ENCODE data around the gene DNASE2B. TPM values are rescaled to one million over a fixed set of nuclear protein-coding genes. Genes with fewer than 3 reads are reported as not detected.

The DNASE2B gene
- total RNA-seq, 4 donors from 2014 or later: 1.3 to 32.3 (median 1.5) TPM; not detected in 1

- no peak for TF ChIP-seq CTCF (IDR thresholded peaks at IDR 0.05; ENCODE audit: low read depth)
Measured at GRCh38 chr1:84356881-84357280, 41.4 kb upstream of the DNASE2B start.

GRCh38 chr1:84358695-84359094, 39.6 kb upstream of the DNASE2B start:
- TF ChIP-seq CTCF (IDR thresholded peaks at IDR 0.05; ENCODE audit: low read depth): no peak

GRCh38 chr1:84360316-84360715, 38.0 kb upstream of the DNASE2B start:
- TF ChIP-seq CTCF (IDR thresholded peaks at IDR 0.05; ENCODE audit: low read depth): no peak

GRCh38 chr1:84361796-84362195, 36.5 kb upstream of the DNASE2B start:
- no peak for TF ChIP-seq CTCF (IDR thresholded peaks at IDR 0.05; ENCODE audit: low read depth)

- no peak for TF ChIP-seq CTCF (IDR thresholded peaks at IDR 0.05; ENCODE audit: low read depth)
Measured at GRCh38 chr1:84363019-84363418, 35.3 kb upstream of the DNASE2B start.

GRCh38 chr1:84363622-84364021, 34.7 kb upstream of the DNASE2B start:
- no peak for TF ChIP-seq CTCF (IDR thresholded peaks at IDR 0.05; ENCODE audit: low read depth)

- no peak for TF ChIP-seq CTCF (IDR thresholded peaks at IDR 0.05; ENCODE audit: low read depth)
Measured at GRCh38 chr1:84365225-84366221, 32.8 kb upstream of the DNASE2B start.

All from subcutaneous adipose tissue (tissue), 4 donors.